ENCODE data around the gene TSACC.
"Not testable (repeated sequence)": the region's sequence is repeated elsewhere in the genome, so short reads cannot be mapped to it uniquely, and the experiment has no call there.

The TSACC gene

DNA sequence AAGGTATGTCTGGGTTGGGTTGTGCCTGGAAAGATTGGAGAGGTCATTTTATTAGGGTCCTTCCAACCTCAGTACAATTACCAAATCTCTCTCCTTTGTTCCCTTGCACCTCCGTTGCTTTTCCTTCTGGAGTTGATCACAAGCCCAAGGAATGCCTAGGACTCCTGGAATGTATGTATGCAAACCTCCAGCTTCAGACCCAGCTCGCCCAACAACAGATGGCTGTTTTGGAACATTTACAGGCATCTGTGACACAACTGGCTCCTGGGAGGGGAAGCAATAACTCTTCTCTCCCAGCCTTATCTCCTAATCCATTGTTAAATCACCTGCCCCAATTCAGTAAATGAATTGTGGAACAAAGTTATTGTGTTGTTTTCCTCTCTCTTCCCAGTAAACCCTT, 8.3 kb downstream of the TSACC start:
- no peak for DNase-seq (ENCODE audit: low read depth, low spot score)

DNA sequence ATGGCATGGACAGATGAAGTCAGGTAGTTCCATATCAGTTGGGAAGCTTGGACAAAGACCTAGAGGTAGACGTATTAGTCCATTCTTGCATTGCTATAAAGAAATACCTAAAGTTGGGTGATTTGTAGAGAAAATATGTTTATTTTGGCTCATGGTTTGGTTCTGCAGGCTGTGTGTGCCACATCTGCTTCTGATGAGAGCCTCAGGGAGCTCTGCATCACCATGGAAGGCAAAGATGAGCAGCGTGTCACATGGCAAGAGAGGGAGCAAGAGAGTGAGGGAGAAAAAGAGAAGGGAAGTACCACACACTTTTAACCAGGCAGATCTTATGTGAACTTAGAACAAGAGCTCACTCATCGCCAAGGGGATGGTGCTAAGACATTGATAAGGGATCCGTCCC, 9.0 kb downstream of the TSACC start:
- DNase-seq (ENCODE audit: low read depth, low spot score) = no peak

DNA sequence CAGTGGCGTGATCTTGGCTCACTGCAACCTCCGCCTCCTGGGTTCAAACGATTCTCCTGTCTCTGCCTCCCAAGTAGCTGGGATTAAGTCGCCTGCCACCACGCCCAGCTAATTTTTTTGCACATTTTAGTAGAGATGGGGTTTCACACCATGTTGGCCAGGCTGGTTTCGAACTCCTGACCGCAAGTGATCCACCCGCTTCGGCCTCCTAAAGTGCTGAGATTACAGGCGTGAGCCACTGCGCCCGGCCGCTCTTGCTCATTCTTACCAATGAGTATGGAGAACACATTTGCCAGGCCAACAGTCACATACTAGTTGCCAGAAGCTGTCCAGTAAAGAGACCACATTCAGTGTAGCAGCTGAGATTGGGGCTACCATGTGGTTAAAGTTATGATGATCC, 14.2 kb downstream of the TSACC start:
- not testable (repeated sequence) for DNase-seq (ENCODE audit: low read depth, low spot score)

DNA sequence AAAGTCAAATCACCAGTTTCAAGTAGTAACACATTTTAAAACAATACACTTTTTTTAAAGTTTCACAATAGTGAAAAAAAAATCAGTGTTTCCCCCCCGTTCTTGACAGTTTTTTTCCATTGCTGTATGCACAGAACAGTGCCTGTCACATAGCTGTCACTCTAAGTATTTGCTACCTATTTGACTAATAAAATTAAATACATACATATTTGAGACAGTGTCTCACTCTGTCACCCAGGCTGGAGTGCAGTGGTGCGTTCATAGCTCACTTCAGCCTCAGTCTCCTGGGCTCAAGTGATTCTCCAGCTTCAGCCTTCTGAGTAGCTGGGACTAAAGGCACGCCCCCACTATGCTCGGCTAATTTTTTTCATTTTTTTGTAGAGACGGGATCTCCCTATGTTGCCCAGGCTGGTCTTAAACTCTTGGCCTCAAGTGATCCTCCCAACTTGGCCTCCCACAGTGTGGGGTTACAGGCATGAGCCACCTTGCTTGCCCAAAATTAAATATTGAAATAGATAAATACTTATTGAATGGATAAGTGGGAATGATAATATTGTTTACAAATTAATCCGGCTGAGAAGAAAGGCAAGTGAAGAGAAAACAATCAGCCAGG, 18.0 kb downstream of the TSACC start:
- DNase-seq (ENCODE audit: low read depth, low spot score) = no peak

DNA sequence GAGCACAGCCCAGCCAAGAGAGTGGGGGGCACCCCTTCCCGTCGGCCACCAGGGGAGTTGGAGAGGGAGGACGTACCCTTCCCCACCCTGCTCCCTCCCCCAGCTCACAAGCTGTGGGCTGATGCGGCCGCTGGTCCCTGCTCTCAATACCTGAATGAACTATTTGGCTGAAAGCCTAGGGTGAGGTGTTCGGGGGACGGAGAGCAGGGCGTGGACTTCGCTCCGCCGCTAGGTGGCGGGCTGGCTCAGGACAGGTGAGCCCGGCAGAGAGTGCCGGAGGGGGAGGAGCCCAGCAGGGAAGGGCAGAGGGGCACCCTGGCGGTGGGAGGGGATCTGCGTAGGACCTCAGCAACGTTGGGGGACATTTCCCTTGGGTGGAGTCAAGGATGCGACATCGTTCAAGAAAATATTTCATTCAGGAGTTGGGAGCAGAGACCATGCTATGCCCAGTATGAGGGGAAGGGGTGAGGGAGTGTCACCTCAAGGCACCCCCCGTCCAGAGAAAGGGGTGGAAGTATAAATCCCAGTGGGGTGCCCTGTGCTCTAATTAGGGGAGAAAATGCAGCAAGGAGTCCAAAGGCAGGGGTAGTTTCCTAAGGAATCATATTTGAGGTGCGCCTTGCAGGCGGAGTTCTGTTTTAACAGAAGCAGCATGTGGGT, 18.7 kb downstream of the TSACC start:
- DNase-seq (ENCODE audit: low read depth, low spot score) = peak; percentile 25

DNA sequence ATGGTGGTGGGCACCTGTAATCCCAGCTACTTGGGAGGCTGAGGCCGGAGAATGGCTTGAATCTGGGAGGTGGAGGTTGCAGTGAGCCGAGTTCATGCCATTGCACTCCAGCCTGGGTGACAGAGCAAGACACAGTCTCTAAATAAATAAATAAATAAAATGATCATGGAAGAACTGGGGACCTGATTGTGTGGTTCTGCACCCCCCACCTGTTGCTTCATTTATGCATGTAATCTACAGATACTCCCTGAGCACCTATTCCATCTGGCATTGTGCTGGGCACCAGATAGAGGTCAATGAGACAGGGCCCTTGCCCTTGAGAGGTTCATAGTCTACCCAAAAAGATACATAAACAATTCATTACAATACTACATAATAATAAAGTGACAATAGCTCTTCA, 19.7 kb downstream of the TSACC start:
- no peak for DNase-seq (ENCODE audit: low read depth, low spot score)

DNA sequence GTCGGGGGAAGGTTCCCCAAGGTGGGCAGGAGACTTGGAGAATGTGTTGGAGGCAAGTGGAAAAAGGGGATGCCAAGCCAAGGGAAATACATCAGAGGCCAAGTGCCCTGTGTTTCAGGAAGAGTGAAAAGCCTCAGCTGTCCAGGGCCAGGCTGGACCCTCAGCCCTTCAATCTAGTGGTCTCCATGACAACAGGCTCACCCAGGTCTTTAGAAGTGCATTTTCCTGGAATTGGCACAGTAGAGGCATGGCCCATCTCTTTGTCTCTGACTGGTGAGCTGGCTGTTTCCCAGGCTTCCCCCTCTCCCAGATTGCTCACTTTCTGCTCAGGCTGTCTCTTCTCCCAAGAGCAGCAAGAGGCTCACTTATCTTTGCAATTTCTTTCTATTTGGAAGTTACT, 20.3 kb downstream of the TSACC start:
- no peak for DNase-seq (ENCODE audit: low read depth, low spot score)

DNA sequence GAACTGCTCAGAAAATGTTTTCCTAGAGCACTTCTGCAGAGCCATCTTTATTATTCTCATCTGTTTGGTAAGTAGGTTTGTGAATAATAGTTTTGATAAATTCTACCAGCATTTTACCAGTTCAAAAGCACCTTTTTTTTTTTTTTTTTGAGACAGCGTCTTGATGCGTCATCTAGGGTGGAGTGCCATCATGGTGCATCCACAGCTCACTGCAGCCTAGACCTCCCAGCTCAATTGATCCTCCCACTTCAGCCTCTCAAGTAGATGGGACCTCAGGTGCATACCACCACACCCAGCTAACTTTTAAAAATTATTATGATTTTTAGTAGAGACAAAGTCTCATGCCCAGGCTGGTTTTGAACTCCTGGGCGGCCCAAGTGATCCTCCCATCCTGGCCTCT, 20.9 kb downstream of the TSACC start:
- DNase-seq (ENCODE audit: low read depth, low spot score) = no peak

DNA sequence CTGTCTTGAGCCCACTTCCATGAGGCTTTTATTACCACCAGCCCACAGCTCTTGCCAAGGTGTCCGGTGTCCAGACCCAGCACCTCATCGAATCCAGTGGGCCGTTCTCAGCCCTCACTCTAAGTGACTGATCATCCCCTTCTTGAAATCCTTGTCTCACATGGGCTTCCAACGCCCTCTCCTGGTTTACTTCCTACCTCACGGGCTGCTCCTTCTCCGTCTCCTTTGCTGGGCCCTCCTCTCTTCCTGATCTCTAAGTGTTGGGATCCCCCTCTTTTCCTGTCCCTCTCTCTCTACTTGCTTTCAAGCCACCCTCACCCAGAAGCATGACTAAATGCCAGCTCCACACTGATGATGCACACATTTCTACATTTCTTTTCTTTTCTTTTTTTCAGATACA, 21.6 kb downstream of the TSACC start:
- no peak for DNase-seq (ENCODE audit: low read depth, low spot score)

DNA sequence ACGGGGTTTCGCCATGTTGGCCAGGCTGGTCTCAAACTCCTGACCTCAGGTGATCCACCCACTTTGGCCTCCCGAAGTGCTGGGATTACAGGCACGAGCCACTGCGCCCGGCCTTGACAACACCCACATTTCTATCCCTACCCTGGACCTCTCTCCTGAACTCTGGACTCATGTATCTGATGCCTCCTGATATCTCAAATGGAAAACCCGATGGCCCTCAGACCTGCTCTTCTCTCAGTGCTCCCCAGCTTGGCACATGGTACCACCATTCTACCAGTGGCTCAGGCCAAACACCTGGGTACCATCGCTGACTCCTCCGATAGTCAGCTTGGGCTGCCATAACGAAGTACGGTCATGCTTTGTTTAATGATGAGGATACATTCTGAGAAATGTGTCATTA, 22.2 kb downstream of the TSACC start:
- DNase-seq (ENCODE audit: low read depth, low spot score) = no peak

DNA sequence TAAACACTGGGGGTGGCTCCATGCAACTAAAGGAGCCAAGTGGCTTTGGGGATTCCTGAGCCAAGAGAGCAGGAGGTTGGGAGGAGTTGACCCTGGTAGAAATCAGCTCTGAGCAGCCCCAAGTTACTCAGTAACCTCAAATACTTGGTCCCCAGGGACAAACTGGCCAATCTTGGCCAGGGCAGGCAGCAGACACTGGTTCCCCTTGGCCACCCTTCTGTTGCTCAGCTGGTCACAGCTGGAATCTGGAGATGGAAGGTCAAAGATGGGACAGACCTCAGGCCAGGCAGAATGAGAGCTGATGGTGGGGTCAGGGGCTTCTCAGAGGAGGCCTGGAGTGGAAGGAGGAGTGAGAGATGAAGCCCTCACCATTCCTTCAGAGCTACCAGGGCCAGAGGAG, 27.4 kb downstream of the TSACC start:
- DNase-seq (ENCODE audit: low read depth, low spot score) = no peak

DNA sequence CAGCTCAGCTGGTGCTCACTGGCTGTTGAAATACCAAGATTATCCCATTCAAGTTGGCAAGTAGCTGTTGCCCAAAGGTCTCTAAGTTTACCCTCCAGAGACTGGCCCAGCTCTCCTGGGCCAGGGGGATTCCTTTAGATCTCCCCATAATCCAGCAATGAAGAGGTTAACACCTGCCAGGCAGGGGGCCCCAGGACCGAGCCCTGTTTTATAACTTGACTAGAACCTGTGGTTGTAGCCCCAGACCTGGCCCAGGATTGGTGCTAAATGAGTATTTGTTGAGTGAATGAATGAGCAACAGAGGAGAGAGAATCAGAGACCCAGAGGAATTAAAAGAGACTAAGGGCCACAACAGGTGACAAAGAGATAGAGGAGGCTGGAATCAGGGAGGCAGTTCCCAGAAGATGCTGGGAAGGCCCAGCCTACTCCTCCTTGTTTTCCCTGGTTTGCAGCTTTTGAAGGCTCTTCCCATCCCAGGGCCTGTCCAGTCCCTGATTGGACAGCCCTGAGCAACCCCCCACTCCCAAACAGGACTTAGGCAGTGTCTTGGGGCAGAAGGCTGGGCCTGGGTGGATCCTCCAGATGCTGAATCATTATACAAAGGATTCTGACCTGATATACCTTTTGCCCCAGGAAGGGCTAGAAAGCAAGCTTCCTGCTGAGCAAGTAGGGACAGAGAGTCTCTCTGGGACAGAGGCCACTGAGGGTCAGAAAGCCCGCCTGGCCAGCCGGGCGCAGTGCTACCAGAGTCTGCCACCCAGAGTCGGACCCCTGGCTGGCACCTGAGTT, 28.2 kb downstream of the TSACC start:
- DNase-seq (ENCODE audit: low read depth, low spot score) = no peak

DNA sequence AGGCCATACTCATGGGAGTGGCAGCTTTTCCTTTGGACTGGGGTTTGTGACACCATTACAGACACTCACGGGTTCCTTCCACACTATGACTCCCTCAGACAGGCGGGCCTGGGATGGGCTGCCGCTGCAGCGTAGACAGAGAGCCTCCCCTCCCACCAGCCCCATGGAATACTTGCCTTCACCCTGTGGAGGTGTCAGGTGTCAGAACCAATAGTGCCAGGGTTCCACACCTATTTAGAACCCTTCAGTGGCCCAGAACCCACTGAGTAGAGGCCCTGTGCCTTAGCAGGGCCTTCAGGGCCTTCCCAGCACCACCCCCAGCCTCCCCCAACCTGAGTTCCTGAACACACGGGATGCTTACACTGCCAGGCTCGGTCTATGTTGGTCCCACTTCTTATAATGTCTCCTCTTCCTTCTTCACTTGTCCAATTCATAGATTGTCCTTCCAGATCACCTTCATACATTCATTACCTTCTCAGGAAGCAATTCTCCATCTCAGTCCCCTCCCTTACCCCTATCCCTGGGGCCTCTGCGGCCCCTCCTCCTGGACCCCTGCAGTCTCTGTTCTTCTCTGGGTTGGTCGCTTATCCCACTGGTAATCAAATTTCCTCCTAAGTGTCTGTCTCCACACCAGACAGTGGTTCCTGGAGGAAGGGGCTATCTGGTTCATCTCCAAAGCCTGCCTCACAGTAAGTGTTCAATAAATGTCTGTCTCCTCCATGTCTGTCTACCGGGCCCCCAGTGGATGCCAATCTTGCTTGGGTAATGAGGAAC, 29.2 kb downstream of the TSACC start:
- DNase-seq (ENCODE audit: low read depth, low spot score) = no peak

DNA sequence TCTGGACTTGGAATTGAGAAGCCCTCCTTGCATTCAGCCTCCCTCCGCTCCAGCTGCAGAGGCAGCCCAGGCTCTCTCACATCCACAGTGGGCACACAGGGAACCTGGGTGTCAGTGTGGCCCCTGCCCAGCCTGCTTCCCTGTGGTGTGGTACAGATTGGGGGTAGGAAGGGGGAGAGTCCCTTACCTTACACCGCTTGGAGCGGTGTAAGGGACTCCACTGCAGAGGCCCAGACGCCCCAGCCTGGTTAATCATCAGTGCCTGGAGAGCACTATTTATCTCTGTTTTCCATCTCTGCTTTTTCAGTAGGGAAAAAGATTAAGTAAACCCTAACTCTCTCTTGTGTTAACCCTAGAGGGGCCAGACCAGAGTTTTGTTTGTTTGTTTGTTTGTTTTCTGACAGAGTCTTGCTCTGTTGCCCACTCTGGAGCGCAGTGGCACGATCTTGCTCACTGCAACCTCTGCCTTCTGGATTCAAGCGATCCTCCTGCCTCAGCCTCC, 29.9 kb downstream of the TSACC start:
- no peak for DNase-seq (ENCODE audit: low read depth, low spot score)

DNA sequence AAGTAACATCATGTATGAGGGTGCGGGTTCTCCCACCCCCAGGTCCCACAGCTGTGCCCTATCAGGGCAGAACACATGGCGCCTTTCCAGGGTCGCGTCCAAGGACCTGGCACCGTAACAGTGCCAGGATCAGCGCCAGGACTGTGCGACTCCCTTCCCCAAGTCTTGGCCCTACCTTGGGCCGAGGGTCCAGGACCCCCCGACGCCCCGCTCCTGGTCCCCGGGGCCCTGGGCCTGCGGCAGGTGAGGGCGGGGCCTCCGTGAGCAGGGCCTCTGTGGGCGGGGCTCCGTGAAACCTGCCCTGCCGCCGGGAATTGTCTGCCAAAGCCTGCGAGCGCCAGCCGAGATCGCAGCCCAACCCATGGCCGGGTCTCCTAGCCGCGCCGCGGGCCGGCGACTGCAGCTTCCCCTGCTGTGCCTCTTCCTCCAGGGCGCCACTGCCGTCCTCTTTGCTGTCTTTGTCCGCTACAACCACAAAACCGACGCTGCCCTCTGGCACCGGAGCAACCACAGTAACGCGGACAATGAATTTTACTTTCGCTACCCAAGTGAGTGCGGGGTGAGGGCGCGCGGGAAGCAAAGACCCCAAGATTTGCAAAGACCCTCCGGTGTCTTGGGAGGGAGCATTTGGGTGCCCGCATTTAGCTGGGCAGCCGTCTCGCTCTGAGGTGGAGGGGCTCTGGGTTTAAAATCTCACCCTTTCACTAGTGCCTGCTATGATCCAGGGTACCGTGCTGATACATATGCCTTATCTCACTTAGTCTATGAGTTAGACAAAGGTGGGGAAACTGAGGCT, 30.8 kb downstream of the TSACC start, which contains the start of gene RHBG:
TSS of gene RHBG (plus strand) at position 323 of the 796 bp plus-strand sequence. CDS start at position 362, 39 bp downstream.
- DNase-seq (ENCODE audit: low read depth, low spot score) = no peak

DNA sequence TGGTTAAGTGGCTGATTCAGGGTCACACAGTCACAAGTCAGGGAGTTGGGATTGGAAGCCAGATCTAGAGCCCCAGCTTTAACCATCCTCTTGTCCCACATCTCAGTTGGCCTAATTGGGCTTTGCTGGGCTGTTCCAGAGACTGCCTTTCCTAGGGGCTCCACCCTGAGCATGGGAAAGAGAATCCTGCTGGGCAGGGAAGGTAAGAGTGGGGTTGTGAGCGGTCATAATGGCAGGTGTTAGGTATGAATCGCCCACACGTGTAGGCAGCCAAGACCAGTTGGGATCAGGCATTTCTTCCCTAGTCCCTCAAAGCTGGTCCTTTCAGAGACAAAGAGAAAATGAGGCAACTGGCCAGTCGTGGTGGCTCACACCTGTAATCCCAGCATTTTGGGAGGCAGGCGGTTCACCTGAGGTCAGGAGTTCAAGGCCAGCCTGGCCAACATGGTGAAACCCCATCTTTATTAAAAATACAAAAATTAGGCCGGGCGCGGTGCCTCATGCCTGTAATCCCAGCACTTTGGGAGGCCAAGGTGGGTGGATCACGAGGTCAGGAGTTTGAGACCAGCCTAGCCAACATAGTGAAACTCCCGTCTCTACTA, 31.5 kb downstream of the TSACC start:
- not testable (repeated sequence) for DNase-seq (ENCODE audit: low read depth, low spot score)

DNA sequence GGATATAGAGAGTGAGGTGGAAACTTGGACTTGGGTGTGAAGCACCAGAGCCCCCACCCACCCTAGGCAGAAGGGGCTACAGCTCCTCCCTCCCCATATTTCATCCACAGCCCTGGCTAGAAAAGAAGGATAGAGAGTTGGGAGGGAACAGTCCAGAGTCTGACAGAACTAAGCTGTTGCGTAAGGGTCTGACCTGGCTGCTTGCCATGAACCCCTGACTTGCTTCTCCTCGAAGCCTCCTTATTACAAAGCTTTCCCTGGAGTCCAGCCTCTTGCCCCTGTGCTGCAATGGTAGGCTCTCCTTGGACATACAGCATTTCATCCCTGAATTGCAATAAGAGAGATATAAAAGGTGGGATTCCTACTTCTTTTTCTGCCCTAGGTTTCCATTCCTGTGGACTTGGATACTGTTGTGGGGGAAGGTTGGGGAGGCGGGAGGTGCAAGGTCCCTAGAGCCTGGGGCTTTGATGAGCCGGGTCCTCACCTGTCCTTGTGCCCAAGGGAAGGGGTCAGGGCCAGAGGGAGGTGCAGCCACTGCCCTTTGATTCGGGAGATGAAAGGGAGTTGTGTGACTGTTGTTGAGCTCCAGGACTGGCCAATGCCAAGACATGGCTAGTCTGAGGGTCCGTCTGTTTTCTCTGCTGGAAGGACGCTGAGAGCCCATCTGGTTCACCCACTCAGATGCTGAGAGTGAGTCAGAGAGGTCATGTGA, 33.4 kb downstream of the TSACC start:
- no peak for DNase-seq (ENCODE audit: low read depth, low spot score)

DNA sequence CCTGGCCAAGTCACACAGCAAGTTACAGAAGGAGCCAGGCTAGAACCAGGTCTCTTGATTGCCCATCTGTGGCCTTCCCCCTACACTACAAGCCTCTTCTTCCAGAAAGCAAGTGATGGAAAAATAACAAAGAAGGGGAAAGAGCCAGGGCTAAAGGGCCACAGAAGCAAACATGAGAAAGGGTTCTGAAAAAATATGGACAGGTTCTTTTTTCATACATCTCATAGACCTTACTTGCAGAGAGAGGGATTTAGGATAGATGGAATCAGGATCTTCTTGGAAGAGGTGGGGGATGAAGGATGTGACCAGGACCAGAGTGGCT, 33.9 kb downstream of the TSACC start:
- DNase-seq (ENCODE audit: low read depth, low spot score) = no peak

DNA sequence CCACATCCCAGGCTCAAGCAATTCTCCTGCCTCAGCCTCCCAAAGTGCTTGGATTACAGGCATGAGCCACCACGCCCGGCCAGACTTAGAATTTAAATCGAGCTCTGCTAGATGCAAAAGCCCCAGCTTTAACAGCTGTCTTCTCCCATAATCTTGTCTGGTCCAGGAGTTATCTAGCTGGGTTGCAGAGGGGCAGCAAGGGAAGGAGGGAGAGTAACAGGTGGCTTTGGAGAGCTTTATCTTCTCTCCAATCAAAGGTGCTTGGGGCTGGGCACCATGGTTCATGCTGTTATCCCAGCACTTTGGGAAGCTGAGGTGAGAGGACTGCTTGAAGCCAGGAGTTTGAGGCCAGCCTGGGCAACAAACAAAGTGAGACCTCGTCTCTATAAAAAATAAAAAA, 34.5 kb downstream of the TSACC start:
- DNase-seq (ENCODE audit: low read depth, low spot score) = no peak

DNA sequence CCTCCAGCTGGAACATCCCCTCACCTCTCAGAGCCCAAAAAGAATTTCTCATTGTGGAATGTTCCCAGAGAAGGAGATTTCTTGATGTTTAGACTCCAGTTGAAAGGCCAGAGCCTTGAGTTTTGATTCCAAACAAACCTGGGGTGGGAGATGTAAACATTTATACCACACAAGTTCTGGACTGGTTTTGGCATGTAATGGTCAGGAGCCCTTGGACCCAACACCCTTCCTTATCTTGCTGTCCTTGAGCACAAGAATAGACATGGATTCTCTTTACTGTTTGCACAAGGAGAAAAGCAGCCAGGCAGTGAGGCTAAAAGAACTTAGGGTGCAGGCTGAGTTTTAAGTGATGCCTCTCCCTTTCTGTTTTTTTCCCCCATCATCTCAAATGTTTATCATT, 35.2 kb downstream of the TSACC start:
- DNase-seq (ENCODE audit: low read depth, low spot score) = no peak

All from activated naive CD8-positive, alpha-beta T cell treated with anti-CD3 and anti-CD28 coated beads, Interleukin-2, amount 50 U/mL, for 16 hours (primary cell).